ENCODE data around the gene NR2C2AP. TPM values are rescaled to one million over a fixed set of nuclear protein-coding genes. Genes with fewer than 3 reads are reported as not detected.
"Not testable (repeated sequence)": the region's sequence is repeated elsewhere in the genome, so short reads cannot be mapped to it uniquely, and the experiment has no call there.

The NR2C2AP gene
- total RNA-seq, 1 donor from 2014 or later, result 12.5 TPM

DNA sequence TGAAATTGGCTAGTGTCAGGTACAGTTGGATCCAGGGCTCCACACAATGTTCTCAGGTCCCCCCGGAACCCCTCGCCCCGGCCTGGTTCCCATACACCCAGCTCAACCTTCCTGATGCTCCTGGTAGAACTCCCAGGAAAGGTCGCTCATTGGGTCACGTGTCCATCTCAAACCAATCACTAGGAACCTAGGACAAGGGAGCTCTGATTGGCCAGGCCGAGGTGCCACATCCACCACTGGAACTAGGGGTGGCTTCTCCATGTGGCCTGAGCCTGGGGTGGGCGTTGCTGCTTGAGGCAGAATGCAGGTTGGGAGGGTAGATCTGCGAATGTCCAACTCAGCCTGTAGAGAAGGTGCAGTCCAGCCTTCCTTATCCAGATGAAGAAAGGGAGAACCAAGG, 26.3 kb downstream of the NR2C2AP start:
- H3K27me3 ChIP-seq, result no peaks in the 10 kb centered on the region
- no peak overlapping the region for H3K4me3 ChIP-seq
- DNase-seq (ENCODE audit: extremely low spot score in 2 of 2), result no peak
- peaks cover 0 to 26% of the 10 kb centered on the region in 2 donors for H3K36me3 ChIP-seq
- TF ChIP-seq POLR2A (IDR thresholded peaks at IDR 0.05), result no peak
- no peak for TF ChIP-seq POLR2AphosphoS5 (IDR thresholded peaks at IDR 0.05; ENCODE audit: insufficient read depth in 1 of 2, low read depth in 1 of 2)
- TF ChIP-seq, protein P1, sequence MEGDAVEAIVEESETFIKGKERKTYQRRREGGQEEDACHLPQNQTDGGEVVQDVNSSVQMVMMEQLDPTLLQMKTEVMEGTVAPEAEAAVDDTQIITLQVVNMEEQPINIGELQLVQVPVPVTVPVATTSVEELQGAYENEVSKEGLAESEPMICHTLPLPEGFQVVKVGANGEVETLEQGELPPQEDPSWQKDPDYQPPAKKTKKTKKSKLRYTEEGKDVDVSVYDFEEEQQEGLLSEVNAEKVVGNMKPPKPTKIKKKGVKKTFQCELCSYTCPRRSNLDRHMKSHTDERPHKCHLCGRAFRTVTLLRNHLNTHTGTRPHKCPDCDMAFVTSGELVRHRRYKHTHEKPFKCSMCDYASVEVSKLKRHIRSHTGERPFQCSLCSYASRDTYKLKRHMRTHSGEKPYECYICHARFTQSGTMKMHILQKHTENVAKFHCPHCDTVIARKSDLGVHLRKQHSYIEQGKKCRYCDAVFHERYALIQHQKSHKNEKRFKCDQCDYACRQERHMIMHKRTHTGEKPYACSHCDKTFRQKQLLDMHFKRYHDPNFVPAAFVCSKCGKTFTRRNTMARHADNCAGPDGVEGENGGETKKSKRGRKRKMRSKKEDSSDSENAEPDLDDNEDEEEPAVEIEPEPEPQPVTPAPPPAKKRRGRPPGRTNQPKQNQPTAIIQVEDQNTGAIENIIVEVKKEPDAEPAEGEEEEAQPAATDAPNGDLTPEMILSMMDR (IDR thresholded peaks at IDR 0.05), result no peak
- intact Hi-C loops (cut with DNase I), result no loop called here
- H3K27ac ChIP-seq, result no peak overlapping the region
- H3K9me3 ChIP-seq, result peaks cover 5% of the 10 kb centered on the region
- peaks cover 2% of the 10 kb centered on the region for H3K4me1 ChIP-seq

DNA sequence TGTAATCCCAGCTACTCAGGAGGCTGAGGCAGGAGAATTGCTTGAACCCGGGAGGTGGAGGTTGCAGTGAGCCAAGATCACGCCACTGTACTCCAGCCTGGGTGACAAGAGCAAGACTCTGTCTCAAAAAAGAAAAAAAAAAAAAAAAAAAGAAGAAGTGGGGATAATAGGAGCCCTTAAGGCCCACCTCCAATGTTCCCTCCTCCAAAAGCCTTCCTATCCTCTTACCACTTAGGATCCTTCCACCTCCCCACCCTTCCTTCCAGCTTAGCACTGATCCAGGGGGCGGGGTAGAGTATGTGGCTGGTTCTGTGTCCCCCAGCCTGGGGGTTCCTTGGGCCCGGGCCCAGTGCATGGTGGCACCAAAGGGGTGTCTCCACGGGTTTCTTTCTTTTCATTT, 30.0 kb downstream of the NR2C2AP start:
- H3K4me3 ChIP-seq; intact Hi-C loops (cut with DNase I); H3K27me3 ChIP-seq; H3K9me3 ChIP-seq; H3K27ac ChIP-seq; H3K36me3 ChIP-seq; DNase-seq (ENCODE audit: extremely low spot score in 2 of 2): not testable (repeated sequence)
- peaks cover 16% of the 10 kb centered on the region for H3K4me1 ChIP-seq

DNA sequence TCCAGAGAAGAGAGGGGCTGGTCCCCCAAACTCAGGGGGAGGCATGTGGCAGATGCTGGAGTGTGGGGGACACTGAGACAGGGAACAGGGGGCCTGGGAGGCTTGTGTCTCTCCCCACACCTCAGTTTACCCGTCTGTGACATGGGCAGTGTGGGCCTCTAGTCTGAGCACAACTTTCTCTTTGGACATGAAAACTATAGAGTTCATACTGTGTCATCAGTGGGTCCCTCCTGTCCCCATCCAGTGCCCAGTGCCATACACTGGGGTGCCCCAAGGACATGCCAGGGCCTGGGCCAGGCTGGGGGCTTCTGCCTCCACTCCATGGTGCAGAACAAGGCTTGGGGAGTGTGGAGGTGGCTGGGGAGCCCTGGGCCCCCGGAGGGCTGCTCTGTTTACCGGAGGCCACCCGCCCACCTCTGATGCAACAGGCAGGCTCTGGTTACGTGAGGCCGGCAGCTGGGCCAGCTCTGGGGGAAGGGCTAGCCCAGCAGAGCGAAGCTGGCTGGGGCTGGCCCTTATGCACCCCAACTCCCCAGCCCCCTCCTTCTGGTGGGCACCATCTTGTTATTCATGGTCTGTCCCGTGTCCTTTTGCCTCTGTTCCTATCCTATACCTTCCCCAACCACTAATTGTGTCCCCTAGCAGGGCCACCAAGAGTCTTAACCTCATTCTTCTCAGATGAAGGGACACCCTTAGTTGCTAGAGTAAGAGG, 31.2 kb downstream of the NR2C2AP start:
- no peaks in the 10 kb centered on the region for H3K27me3 ChIP-seq
- intact Hi-C loops (cut with DNase I), result no loop called here
- peaks cover 16% of the 10 kb centered on the region for H3K4me1 ChIP-seq
- no peak overlapping the region for H3K27ac ChIP-seq
- no peak overlapping the region for H3K4me3 ChIP-seq
- H3K9me3 ChIP-seq, result no peaks in the 10 kb centered on the region
- DNase-seq (ENCODE audit: extremely low spot score in 2 of 2), result no peak
- TF ChIP-seq POLR2A (IDR thresholded peaks at IDR 0.05) (no peak), POLR2AphosphoS5 (IDR thresholded peaks at IDR 0.05; ENCODE audit: insufficient read depth in 1 of 2, low read depth in 1 of 2) (no peak)
- TF ChIP-seq, protein P1 (IDR thresholded peaks at IDR 0.05), result no peak
- H3K36me3 ChIP-seq, result peaks cover 0 to 5% of the 10 kb centered on the region in 2 donors

DNA sequence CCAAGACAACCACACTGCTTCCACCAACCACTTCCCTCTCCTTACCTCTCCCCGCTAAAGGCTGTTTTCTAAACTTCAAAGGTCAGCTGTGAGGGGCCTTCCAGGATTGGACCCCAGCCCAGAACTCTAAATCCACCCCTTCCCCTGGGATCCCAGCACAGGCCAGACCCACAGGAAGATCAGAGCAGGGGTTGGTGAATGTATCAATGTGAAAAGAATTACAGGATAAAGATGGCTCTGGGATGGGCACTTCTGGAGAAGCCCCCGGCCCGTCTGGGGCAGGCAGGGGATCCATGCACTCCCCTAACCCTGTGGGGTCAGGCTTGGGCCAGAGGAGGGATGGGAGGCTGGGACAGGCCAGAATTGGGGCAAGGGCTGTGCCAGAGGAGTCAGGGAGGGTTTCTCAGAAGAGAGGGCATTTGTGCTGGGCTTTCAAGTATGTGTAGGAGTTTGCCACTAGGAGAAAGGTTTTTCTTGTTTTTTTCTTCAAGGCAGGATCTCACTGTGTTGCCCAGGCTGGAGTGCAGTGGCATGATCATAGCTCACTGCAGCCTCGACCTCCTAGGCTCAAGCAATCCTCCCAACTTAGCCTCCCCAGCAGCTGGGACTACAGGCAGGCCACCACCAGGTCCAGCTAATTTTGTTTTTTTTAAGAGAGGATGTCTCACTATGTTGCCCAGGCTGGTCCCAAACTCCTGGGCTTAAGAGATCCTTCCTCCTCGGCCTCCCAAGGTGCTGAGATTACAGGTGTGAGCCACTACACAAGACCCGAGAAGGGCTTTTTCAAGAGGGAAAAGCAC, 32.1 kb downstream of the NR2C2AP start:
- peaks cover 16% of the 10 kb centered on the region for H3K4me1 ChIP-seq
- no peak for TF ChIP-seq POLR2A (IDR thresholded peaks at IDR 0.05)
- TF ChIP-seq POLR2AphosphoS5 (IDR thresholded peaks at IDR 0.05; ENCODE audit: insufficient read depth in 1 of 2, low read depth in 1 of 2), result no peak
- TF ChIP-seq, protein P1 (IDR thresholded peaks at IDR 0.05), result no peak
- no peaks in the 10 kb centered on the region for H3K9me3 ChIP-seq
- no peak for DNase-seq (ENCODE audit: extremely low spot score in 2 of 2)
- no peak overlapping the region for H3K4me3 ChIP-seq
- H3K27me3 ChIP-seq, result no peaks in the 10 kb centered on the region
- H3K27ac ChIP-seq, result no peak overlapping the region
- intact Hi-C loops (cut with DNase I), result no loop called here
- H3K36me3 ChIP-seq, result no peaks in the 10 kb centered on the region

DNA sequence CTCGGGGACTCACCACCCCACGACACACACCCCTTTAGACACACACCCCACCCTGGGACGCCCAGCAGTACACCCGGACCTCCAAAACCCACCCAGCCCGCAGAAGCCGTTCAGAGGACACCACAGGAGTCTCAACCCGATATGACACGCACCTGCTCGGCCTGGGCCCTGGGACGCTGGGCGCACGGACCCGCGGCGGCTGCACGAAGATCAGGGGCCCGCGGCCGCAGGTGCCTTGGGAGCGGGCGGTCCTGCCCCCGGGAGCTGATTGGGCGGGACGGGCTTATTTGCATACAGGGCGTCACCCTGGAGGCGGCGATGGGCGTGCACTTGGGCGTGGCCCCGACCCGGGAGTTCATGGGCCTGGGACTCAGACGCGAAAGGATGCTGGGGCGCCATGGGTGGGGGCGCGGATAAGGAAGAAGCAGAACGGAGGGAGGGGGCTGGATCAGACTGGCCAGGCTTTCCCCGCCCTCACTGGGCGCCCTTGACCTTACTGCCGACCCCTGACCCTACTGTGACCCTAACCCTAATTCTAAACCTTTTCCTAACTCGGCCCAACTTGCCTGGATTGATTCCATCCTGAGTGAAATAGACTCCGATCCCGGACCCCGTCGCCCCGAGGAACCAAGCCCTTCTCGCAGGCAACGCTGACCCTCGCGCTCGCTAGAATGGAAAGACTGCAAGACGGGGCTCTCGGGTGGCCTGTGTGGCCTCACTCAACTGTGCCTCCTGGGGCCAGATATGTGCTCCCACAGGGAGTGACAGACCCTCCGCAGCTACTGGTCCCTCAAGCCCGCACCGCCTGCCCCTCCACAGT, 33.0 kb downstream of the NR2C2AP start, which contains the start of gene MEF2B:
Gene MEF2B, minus strand, starts transcription at position 211 of the 820 bp plus-strand sequence. CDS start 19,528 bp downstream, outside the sequence.
- Histone ChIP-seq H3K27ac (no peak within 1 kb of the TSS), H3K4me3 (peak within 1 kb of the TSS; percentile 13 to 29), H3K27me3 (no peaks in the 10 kb centered on the region), H3K9me3 (no peaks in the 10 kb centered on the region), H3K4me1 (peaks cover 16% of the 10 kb centered on the region), H3K36me3 (no peaks in the 10 kb centered on the region)
- no peak for DNase-seq (ENCODE audit: extremely low spot score in 2 of 2)
- intact Hi-C loops (cut with DNase I), result no loop called here
- TF ChIP-seq POLR2AphosphoS5 (IDR thresholded peaks at IDR 0.05; ENCODE audit: insufficient read depth in 1 of 2, low read depth in 1 of 2), result no peak
- no peak for TF ChIP-seq POLR2A (IDR thresholded peaks at IDR 0.05)
- TF ChIP-seq, protein P1 (IDR thresholded peaks at IDR 0.05), result no peak

All from vagina (tissue), 2 donors.